ENCODE results near the gene C3orf18. TPM values are rescaled to one million over a fixed set of nuclear protein-coding genes. Genes with fewer than 3 reads are reported as not detected.

The C3orf18 gene
- total RNA-seq (2022; extraction: Qiagen RNA extraction) = 1.9 to 2.9 TPM (median 2.7 TPM) in 5 replicates

GRCh38 chr3:50567386-50568167 is at the start of gene C3orf18:
C3orf18 (minus strand) TSS chr3:50567747; CDS start chr3:50565699, 2,048 bp downstream.

GRCh38 chr3:50611464-50612233 is 44.1 kb upstream of the C3orf18 start, which contains the start of gene CISH:
CISH (minus strand) TSS chr3:50611774; CDS start chr3:50611650, 124 bp downstream.

GRCh38 chr3:50568947-50569749 is 1.6 kb upstream of the C3orf18 start, which contains the start of gene HEMK1:
HEMK1 (plus strand) TSS chr3:50569522; CDS start chr3:50571105, 1,583 bp downstream.

Other genes starting within 250 kb of the C3orf18 start
- 21.2 to 33.5 TPM (median 29.2 TPM) in 5 replicates for gene HYAL2, start 245.0 kb downstream of the C3orf18 start, total RNA-seq (2022; extraction: Qiagen RNA extraction)
- 22.6 to 36.7 TPM (median 34.6 TPM) in 5 replicates for gene TUSC2, start 239.5 kb downstream of the C3orf18 start, total RNA-seq (2022; extraction: Qiagen RNA extraction)
- gene RASSF1, start 226.9 kb downstream of the C3orf18 start, total RNA-seq (2022; extraction: Qiagen RNA extraction) = 15.1 to 17.6 TPM (median 17.2 TPM) in 5 replicates
- 0.71 to 1.3 TPM (median 1.0 TPM) in 5 replicates for gene ZMYND10, start 222.0 kb downstream of the C3orf18 start, total RNA-seq (2022; extraction: Qiagen RNA extraction)
- gene NPRL2, start 217.0 kb downstream of the C3orf18 start, total RNA-seq (2022; extraction: Qiagen RNA extraction) = 12.2 to 13.5 TPM (median 12.7 TPM) in 5 replicates
- gene CYB561D2, start 216.9 kb downstream of the C3orf18 start, total RNA-seq (2022; extraction: Qiagen RNA extraction) = 13.8 to 17.4 TPM (median 15.7 TPM) in 5 replicates
- 37.1 to 50.9 TPM (median 49.1 TPM) in 5 replicates for gene TMEM115, start 208.2 kb downstream of the C3orf18 start, total RNA-seq (2022; extraction: Qiagen RNA extraction)
- 0.48 to 0.77 TPM (median 0.67 TPM) in 5 replicates for gene CACNA2D2, start 64.1 kb downstream of the C3orf18 start, total RNA-seq (2022; extraction: Qiagen RNA extraction)
- gene HEMK1, start 1.8 kb upstream of the C3orf18 start, total RNA-seq (2022; extraction: Qiagen RNA extraction) = 4.7 to 6.9 TPM (median 6.5 TPM) in 5 replicates
- 0.53 to 0.76 TPM (median 0.61 TPM) in 5 replicates for gene CISH, start 44.0 kb upstream of the C3orf18 start, total RNA-seq (2022; extraction: Qiagen RNA extraction)
- gene MAPKAPK3, start 49.4 kb upstream of the C3orf18 start, total RNA-seq (2022; extraction: Qiagen RNA extraction) = 24.9 to 31.4 TPM (median 28.6 TPM) in 5 replicates
- gene DOCK3, start 107.2 kb upstream of the C3orf18 start, total RNA-seq (2022; extraction: Qiagen RNA extraction) = 0.28 to 0.43 TPM (median 0.35 TPM) in 5 replicates

Measured in A549 treated with dexamethasone at 1 μM for 4 hours (cell line).